ENCODE results near the gene PTPRR.

The PTPRR gene

GRCh38 chr12:70838127-70838526 lies 82.4 kb downstream of the PTPRR start:
- no peak for DNase-seq

- peak; percentile 27 for DNase-seq
Observed at GRCh38 chr12:70837026-70837425, 83.5 kb downstream of the PTPRR start.

- DNase-seq = no peak
Observed at GRCh38 chr12:70835948-70836347, 84.6 kb downstream of the PTPRR start.

- DNase-seq = peak; percentile 17
Observed at GRCh38 chr12:70831543-70831942, 89.0 kb downstream of the PTPRR start.

- DNase-seq = no peak
Observed at GRCh38 chr12:70830221-70831061, 90.1 kb downstream of the PTPRR start.

- DNase-seq = no peak
Observed at GRCh38 chr12:70829070-70829469, 91.5 kb downstream of the PTPRR start.

- peak; percentile 93 for DNase-seq
Observed at GRCh38 chr12:70828351-70828750, 92.2 kb downstream of the PTPRR start.

GRCh38 chr12:70826156-70826555 lies 94.4 kb downstream of the PTPRR start:
- DNase-seq = no peak

- DNase-seq = no peak
Observed at GRCh38 chr12:70824511-70824910, 96.0 kb downstream of the PTPRR start.

GRCh38 chr12:70823182-70823976 lies 97.2 kb downstream of the PTPRR start:
- no peak for DNase-seq

- DNase-seq = no peak
Observed at GRCh38 chr12:70822412-70822811, 98.1 kb downstream of the PTPRR start.

GRCh38 chr12:70815971-70816391 lies 104.6 kb downstream of the PTPRR start:
- no peak for DNase-seq

GRCh38 chr12:70815056-70815455 lies 105.5 kb downstream of the PTPRR start:
- DNase-seq = no peak

GRCh38 chr12:70813559-70813958 lies 107.0 kb downstream of the PTPRR start:
- DNase-seq = no peak

GRCh38 chr12:70812136-70812535 lies 108.4 kb downstream of the PTPRR start:
- DNase-seq = no peak

- no peak for DNase-seq
Observed at GRCh38 chr12:70809887-70810286, 110.7 kb downstream of the PTPRR start.

GRCh38 chr12:70807993-70808392 lies 112.5 kb downstream of the PTPRR start:
- peak; percentile 18 for DNase-seq

GRCh38 chr12:70806827-70807226 lies 113.7 kb downstream of the PTPRR start:
- DNase-seq = no peak

- DNase-seq = no peak
Observed at GRCh38 chr12:70806043-70806442, 114.5 kb downstream of the PTPRR start.

GRCh38 chr12:70798016-70798783 lies 122.3 kb downstream of the PTPRR start:
- no peak for DNase-seq

- no peak for DNase-seq
Observed at GRCh38 chr12:70796989-70797388, 123.5 kb downstream of the PTPRR start.

GRCh38 chr12:70795608-70796007 lies 124.9 kb downstream of the PTPRR start:
- DNase-seq = no peak

GRCh38 chr12:70794131-70794530 lies 126.4 kb downstream of the PTPRR start:
- DNase-seq = no peak
